ENCODE data around the gene ZBP1.

Gene ZBP1

DNA sequence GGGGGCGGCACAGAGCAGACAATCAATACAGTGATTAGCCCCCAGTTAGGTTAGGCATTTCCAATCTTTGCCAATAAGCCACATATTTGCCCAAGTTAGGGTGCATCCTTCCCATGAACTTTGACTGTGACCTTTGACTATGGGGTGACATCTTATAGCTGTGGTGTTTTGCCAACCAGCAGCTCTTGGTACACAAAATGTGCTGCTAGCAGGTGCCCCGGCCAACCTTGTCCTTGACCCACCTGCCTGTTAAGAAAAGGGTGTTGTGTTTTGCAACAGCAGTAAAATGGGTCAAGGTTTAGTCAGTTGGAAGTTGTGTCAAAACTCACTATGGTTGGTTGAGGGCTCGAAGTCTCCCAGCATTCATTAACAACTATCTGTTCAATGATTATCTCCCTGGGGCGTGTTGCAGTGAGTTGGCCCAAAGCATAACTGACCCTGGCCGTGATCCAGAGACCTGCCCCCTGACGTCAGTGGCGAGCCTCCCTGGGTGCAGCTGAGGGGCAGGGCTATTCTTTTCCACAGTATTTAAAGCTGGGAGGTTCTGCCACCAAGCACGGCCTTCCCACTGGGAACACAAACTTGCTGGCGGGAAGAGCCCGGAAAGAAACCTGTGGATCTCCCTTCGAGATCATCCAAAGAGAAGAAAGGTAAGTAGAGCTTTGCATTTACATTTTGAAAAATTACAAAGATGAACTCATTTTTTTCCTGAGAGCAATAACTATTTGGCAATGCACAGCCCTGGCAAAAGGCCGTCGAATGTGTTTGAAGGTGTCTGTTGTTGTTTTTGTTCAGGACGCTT, 59.5 kb downstream of the ZBP1 start, which contains the start of gene PCK1:
TSS of gene PCK1 (plus strand) at position 557 of the 802 bp plus-strand sequence. CDS start 302 bp downstream, outside the sequence.
- H3K14ac ChIP-seq (ENCODE audit: low read length in 2 of 2): no peak within 1 kb of the TSS
- H3K18ac ChIP-seq (ENCODE audit: low read depth in 1 of 2, low read length in 2 of 2): no peak within 1 kb of the TSS
- no peaks in the 10 kb centered on the region for H3K9me3 ChIP-seq (ENCODE audit: control insufficient read depth, low read length)
- H2BK120ac ChIP-seq (ENCODE audit: low read depth, low read length): no peak within 1 kb of the TSS
- H2BK12ac ChIP-seq (ENCODE audit: low read length in 2 of 2): no peak within 1 kb of the TSS
- H3K4ac ChIP-seq (ENCODE audit: low read depth in 1 of 2, low read length in 2 of 2): no peak within 1 kb of the TSS
- WGBS: 75% methylated on average over 13 of the region's 14 CpGs
- no peak within 1 kb of the TSS for H3K4me2 ChIP-seq (ENCODE audit: low read length, poor library complexity, severe bottlenecking)
- H3K4me1 ChIP-seq (ENCODE audit: control insufficient read depth, insufficient read depth, low read depth, low read length): peaks cover 10% of the 10 kb centered on the region
- H2BK5ac ChIP-seq (ENCODE audit: low read depth, low read length, poor library complexity, severe bottlenecking): no peak within 1 kb of the TSS
- H3K9ac ChIP-seq (ENCODE audit: low read length): no peak within 1 kb of the TSS
- no peak within 1 kb of the TSS for H2AFZ ChIP-seq (ENCODE audit: low read depth, low read length)
- H4K91ac ChIP-seq (ENCODE audit: low read length): no peak within 1 kb of the TSS
- peaks cover 24 to 79% of the 10 kb centered on the region in 2 experiments for H3K27me3 ChIP-seq (ENCODE audit: control insufficient read depth in 1 of 2, insufficient read depth in 1 of 2, low read length in 2 of 2)
- no peaks in the 10 kb centered on the region for H3K36me3 ChIP-seq (ENCODE audit: control insufficient read depth in 1 of 2, insufficient read depth in 2 of 2, low read depth in 1 of 2, low read length in 2 of 2)
- no peak within 1 kb of the TSS for H2AK5ac ChIP-seq (ENCODE audit: low read length, severe bottlenecking)
- DNase-seq: no peak
- H2BK15ac ChIP-seq (ENCODE audit: low read depth, poor library complexity, severe bottlenecking): no peak within 1 kb of the TSS
- H3K79me1 ChIP-seq (replicated peaks; ENCODE audit: low read length, poor library complexity, severe bottlenecking): no peaks in the 10 kb centered on the region
- no peak within 1 kb of the TSS for H4K8ac ChIP-seq (ENCODE audit: low read length)
- H3K4me3 ChIP-seq (ENCODE audit: insufficient read depth in 1 of 2, low read depth in 1 of 2, low read length in 2 of 2): no peak within 1 kb of the TSS
- no peak within 1 kb of the TSS for H3K27ac ChIP-seq (ENCODE audit: low read length, poor library complexity, severe bottlenecking)
- no peak within 1 kb of the TSS for H3K23ac ChIP-seq (ENCODE audit: low read length in 2 of 2)

DNA sequence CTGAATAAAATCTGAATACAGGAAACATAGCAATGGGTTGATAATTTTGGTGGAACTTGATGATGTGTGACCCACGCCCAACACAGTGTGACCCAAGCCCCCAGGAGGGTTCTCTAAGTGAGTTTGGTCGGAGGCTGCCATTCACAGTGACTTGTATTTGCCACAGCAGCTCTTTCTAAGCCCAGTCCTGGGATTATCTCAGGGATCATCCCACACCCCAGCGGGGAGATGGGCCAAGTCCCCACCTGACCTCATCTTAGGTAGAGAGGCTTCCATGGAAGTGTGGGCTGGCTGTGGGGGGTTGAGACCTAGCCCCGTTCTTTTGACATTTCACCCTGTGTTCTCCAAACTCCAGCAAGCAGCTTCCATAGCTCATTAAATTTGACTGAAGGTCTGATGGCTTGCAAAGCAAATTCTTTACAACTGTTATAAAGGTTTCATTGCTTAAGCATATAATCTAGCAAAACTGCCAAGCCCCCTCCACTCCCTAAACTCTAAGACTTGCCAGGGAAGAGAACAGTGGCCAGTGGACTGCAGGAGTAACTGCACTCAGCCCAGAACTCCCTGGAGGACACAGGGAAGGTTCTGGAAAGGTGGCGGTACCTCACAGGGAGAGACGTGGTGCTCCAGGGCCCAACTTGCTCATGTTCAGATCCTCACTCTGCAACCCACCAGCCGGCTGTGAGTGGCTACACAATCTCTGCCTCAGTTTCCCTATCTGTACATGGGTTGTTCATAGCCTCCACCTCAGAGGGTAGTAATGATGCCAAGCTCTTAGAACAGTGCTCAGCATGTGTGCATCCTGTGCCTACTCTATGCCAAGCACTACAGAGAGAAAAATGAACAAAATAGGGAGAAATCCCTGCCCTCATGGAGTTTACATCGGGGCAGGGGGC, 60.3 kb downstream of the ZBP1 start:
- 74% methylated on average over 7 of the region's 8 CpGs for WGBS
- no peaks in the 10 kb centered on the region for H3K36me3 ChIP-seq (ENCODE audit: control insufficient read depth in 1 of 2, insufficient read depth in 2 of 2, low read depth in 1 of 2, low read length in 2 of 2)
- H3K4me1 ChIP-seq (ENCODE audit: control insufficient read depth, insufficient read depth, low read depth, low read length): peaks cover 10% of the 10 kb centered on the region
- peaks cover 24 to 81% of the 10 kb centered on the region in 2 experiments for H3K27me3 ChIP-seq (ENCODE audit: control insufficient read depth in 1 of 2, insufficient read depth in 1 of 2, low read length in 2 of 2)
- no peak overlapping the region for H2AFZ ChIP-seq (ENCODE audit: low read depth, low read length)
- no peak overlapping the region for H3K4me3 ChIP-seq (ENCODE audit: insufficient read depth in 1 of 2, low read depth in 1 of 2, low read length in 2 of 2)
- H3K9ac ChIP-seq (ENCODE audit: low read length): no peak overlapping the region
- no peak overlapping the region for H3K18ac ChIP-seq (ENCODE audit: low read depth in 1 of 2, low read length in 2 of 2)
- no peak overlapping the region for H3K27ac ChIP-seq (ENCODE audit: low read length, poor library complexity, severe bottlenecking)
- no peaks in the 10 kb centered on the region for H3K9me3 ChIP-seq (ENCODE audit: control insufficient read depth, low read length)
- DNase-seq: no peak
- no peak overlapping the region for H2BK5ac ChIP-seq (ENCODE audit: low read depth, low read length, poor library complexity, severe bottlenecking)
- H4K91ac ChIP-seq (ENCODE audit: low read length): no peak overlapping the region
- H3K14ac ChIP-seq (ENCODE audit: low read length in 2 of 2): no peak overlapping the region
- no peak overlapping the region for H2BK12ac ChIP-seq (ENCODE audit: low read length in 2 of 2)
- H2AK5ac ChIP-seq (ENCODE audit: low read length, severe bottlenecking): no peak overlapping the region
- H3K79me1 ChIP-seq (replicated peaks; ENCODE audit: low read length, poor library complexity, severe bottlenecking): no peaks in the 10 kb centered on the region
- no peak overlapping the region for H2BK15ac ChIP-seq (ENCODE audit: low read depth, poor library complexity, severe bottlenecking)
- H4K8ac ChIP-seq (ENCODE audit: low read length): no peak overlapping the region
- no peak overlapping the region for H3K4me2 ChIP-seq (ENCODE audit: low read length, poor library complexity, severe bottlenecking)
- no peak overlapping the region for H3K4ac ChIP-seq (ENCODE audit: low read depth in 1 of 2, low read length in 2 of 2)
- no peak overlapping the region for H3K23ac ChIP-seq (ENCODE audit: low read length in 2 of 2)
- no peak overlapping the region for H2BK120ac ChIP-seq (ENCODE audit: low read depth, low read length)

DNA sequence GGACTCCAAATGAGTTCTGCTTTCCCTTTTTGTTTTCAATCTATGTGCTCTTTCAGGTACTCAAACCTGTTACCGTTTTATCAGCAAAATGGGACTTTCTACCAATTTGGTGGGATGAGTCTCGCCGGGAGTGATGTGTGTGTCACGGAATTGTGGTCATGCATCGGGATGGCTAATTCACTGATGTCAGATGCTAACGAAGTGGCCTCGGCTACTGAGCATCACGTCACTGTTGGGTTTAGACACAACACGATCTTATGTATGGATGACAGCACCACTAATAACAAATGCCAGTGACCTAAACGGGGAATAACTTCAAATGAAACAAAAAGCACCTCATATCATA, 61.0 kb downstream of the ZBP1 start:
- H2AK5ac ChIP-seq (ENCODE audit: low read length, severe bottlenecking): no peak overlapping the region
- no peak overlapping the region for H2BK120ac ChIP-seq (ENCODE audit: low read depth, low read length)
- DNase-seq: no peak
- H3K14ac ChIP-seq (ENCODE audit: low read length in 2 of 2): no peak overlapping the region
- no peak overlapping the region for H3K18ac ChIP-seq (ENCODE audit: low read depth in 1 of 2, low read length in 2 of 2)
- no peak overlapping the region for H2BK12ac ChIP-seq (ENCODE audit: low read length in 2 of 2)
- no peak overlapping the region for H4K91ac ChIP-seq (ENCODE audit: low read length)
- no peak overlapping the region for H2BK5ac ChIP-seq (ENCODE audit: low read depth, low read length, poor library complexity, severe bottlenecking)
- no peak overlapping the region for H2AFZ ChIP-seq (ENCODE audit: low read depth, low read length)
- no peak overlapping the region for H4K8ac ChIP-seq (ENCODE audit: low read length)
- no peaks in the 10 kb centered on the region for H3K36me3 ChIP-seq (ENCODE audit: control insufficient read depth in 1 of 2, insufficient read depth in 2 of 2, low read depth in 1 of 2, low read length in 2 of 2)
- H2BK15ac ChIP-seq (ENCODE audit: low read depth, poor library complexity, severe bottlenecking): no peak overlapping the region
- peaks cover 23 to 80% of the 10 kb centered on the region in 2 experiments for H3K27me3 ChIP-seq (ENCODE audit: control insufficient read depth in 1 of 2, insufficient read depth in 1 of 2, low read length in 2 of 2)
- 93% methylated on average over 10 of the region's 10 CpGs for WGBS
- H3K4me1 ChIP-seq (ENCODE audit: control insufficient read depth, insufficient read depth, low read depth, low read length): peaks cover 10% of the 10 kb centered on the region
- no peak overlapping the region for H3K9ac ChIP-seq (ENCODE audit: low read length)
- no peak overlapping the region for H3K4me2 ChIP-seq (ENCODE audit: low read length, poor library complexity, severe bottlenecking)
- H3K27ac ChIP-seq (ENCODE audit: low read length, poor library complexity, severe bottlenecking): no peak overlapping the region
- H3K79me1 ChIP-seq (replicated peaks; ENCODE audit: low read length, poor library complexity, severe bottlenecking): no peaks in the 10 kb centered on the region
- no peak overlapping the region for H3K23ac ChIP-seq (ENCODE audit: low read length in 2 of 2)
- no peak overlapping the region for H3K4ac ChIP-seq (ENCODE audit: low read depth in 1 of 2, low read length in 2 of 2)
- no peaks in the 10 kb centered on the region for H3K9me3 ChIP-seq (ENCODE audit: control insufficient read depth, low read length)
- H3K4me3 ChIP-seq (ENCODE audit: insufficient read depth in 1 of 2, low read depth in 1 of 2, low read length in 2 of 2): no peak overlapping the region

DNA sequence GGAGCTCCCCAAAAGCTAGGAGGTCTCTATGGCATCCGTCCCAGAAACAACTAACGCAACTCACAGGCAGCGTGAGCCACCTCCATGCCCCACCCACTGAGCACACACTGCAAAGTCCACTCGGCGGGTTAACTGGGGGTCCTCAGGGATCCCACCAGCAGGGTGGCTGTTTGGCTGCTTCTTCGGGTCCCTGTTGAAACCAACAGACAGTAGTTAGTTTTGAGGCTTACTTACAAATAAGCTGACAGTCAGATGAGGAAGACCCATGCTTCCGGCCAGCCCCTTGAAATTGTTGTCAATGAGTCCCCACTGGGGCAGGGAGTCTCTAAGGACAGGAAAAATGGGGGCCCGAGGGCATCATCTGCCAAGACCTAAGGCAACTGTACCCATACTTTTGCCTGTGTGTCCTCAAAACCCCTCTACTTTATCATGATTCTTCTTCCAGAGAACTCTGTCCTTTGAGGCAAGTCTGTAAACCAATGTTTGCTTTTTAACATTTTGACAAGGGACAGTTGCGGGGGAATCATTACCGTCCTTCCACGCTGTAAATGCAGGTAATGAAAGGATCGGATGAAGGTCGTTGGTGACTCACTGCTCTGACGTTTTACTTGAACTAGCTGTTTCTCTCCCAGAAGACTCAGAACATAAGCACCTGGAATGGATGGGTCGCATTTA, 61.5 kb downstream of the ZBP1 start:
- H2AK5ac ChIP-seq (ENCODE audit: low read length, severe bottlenecking): no peak overlapping the region
- peaks cover 10% of the 10 kb centered on the region for H3K4me1 ChIP-seq (ENCODE audit: control insufficient read depth, insufficient read depth, low read depth, low read length)
- H3K27ac ChIP-seq (ENCODE audit: low read length, poor library complexity, severe bottlenecking): no peak overlapping the region
- no peak overlapping the region for H4K8ac ChIP-seq (ENCODE audit: low read length)
- no peak overlapping the region for H2AFZ ChIP-seq (ENCODE audit: low read depth, low read length)
- no peak overlapping the region for H3K14ac ChIP-seq (ENCODE audit: low read length in 2 of 2)
- H3K4ac ChIP-seq (ENCODE audit: low read depth in 1 of 2, low read length in 2 of 2): no peak overlapping the region
- no peaks in the 10 kb centered on the region for H3K79me1 ChIP-seq (replicated peaks; ENCODE audit: low read length, poor library complexity, severe bottlenecking)
- no peaks in the 10 kb centered on the region for H3K9me3 ChIP-seq (ENCODE audit: control insufficient read depth, low read length)
- no peak overlapping the region for H2BK12ac ChIP-seq (ENCODE audit: low read length in 2 of 2)
- no peaks in the 10 kb centered on the region for H3K36me3 ChIP-seq (ENCODE audit: control insufficient read depth in 1 of 2, insufficient read depth in 2 of 2, low read depth in 1 of 2, low read length in 2 of 2)
- H3K23ac ChIP-seq (ENCODE audit: low read length in 2 of 2): no peak overlapping the region
- DNase-seq: no peak
- WGBS: 78% methylated on average over 15 of the region's 15 CpGs
- peaks cover 20 to 82% of the 10 kb centered on the region in 2 experiments for H3K27me3 ChIP-seq (ENCODE audit: control insufficient read depth in 1 of 2, insufficient read depth in 1 of 2, low read length in 2 of 2)
- no peak overlapping the region for H3K9ac ChIP-seq (ENCODE audit: low read length)
- no peak overlapping the region for H3K4me3 ChIP-seq (ENCODE audit: insufficient read depth in 1 of 2, low read depth in 1 of 2, low read length in 2 of 2)
- no peak overlapping the region for H2BK120ac ChIP-seq (ENCODE audit: low read depth, low read length)
- no peak overlapping the region for H2BK5ac ChIP-seq (ENCODE audit: low read depth, low read length, poor library complexity, severe bottlenecking)
- H3K18ac ChIP-seq (ENCODE audit: low read depth in 1 of 2, low read length in 2 of 2): no peak overlapping the region
- H3K4me2 ChIP-seq (ENCODE audit: low read length, poor library complexity, severe bottlenecking): no peak overlapping the region
- no peak overlapping the region for H2BK15ac ChIP-seq (ENCODE audit: low read depth, poor library complexity, severe bottlenecking)
- H4K91ac ChIP-seq (ENCODE audit: low read length): no peak overlapping the region

All from mesenchymal stem cell (in vitro differentiated cells and primary cell).